IMR-90 (cell line): ENCODE measurements around the gene SPC25. TPM values are rescaled to one million over a fixed set of nuclear protein-coding genes. Genes with fewer than 3 reads are reported as not detected.

Experiments used
- ATAC-seq: fragments of 200-7000 bp; cut with Tn5 transposase; 2 replicates; pipeline ENCODE4 v1.9.1; 2020; ENCODE audit warnings: low read depth, mild to moderate bottlenecking, moderate library complexity
- BruUV-seq: library from RNA; stranded (reverse); fragments of 400-500 nt; replicated peaks from 2 replicates; lab custom pipeline; 2021; lab: Mats Ljungman, UMichigan
- CTCF ChIA-PET: fragments of 300-600 bp; formaldehyde crosslinking; extraction: SDS; loops from one replicate; lab custom pipeline; 2021; ENCODE audit warnings: antibody characterized with exemption; lab: Yijun Ruan, JAX
- POLR2A ChIA-PET: fragments of 300-600 bp; sonication (Branson Sonifier 250); formaldehyde crosslinking; loops from one replicate; lab custom pipeline; 2022; ENCODE audit warnings: antibody characterized with exemption; ENCODE audit not compliant: unreplicated experiment; lab: Charles Lee
- DNase-seq: peaks from one replicate; pipeline ENCODE4 v3.0.0; 2013
- H2AFZ ChIP-seq: replicated peaks from 2 replicates; pipeline ENCODE3; 2013; ENCODE audit warnings: low read length, mild to moderate bottlenecking; ENCODE audit not compliant: poor library complexity
- H2AK5ac ChIP-seq: 2 replicates; pipeline ENCODE4 v1.6.1; 2013; ENCODE audit warnings: low read depth, low read length, inconsistent platforms
- H2AK9ac ChIP-seq: replicated peaks from 2 replicates; pipeline ENCODE3; 2013; ENCODE audit warnings: mild to moderate bottlenecking, low read depth, low read length, moderate library complexity; ENCODE audit not compliant: poor library complexity
- H2BK120ac ChIP-seq: 2 replicates; pipeline ENCODE4 v1.6.1; 2013; ENCODE audit warnings: low read depth, low read length, inconsistent platforms
- H2BK15ac ChIP-seq: 3 replicates; pipeline ENCODE4 v1.6.1; 2013; ENCODE audit warnings: low read depth, low read length, inconsistent platforms
- H2BK20ac ChIP-seq: 2 replicates; pipeline ENCODE4 v1.6.1; 2013; ENCODE audit warnings: low read depth, mild to moderate bottlenecking, inconsistent platforms, low read length, moderate library complexity
- H2BK5ac ChIP-seq: 2 replicates; pipeline ENCODE4 v1.6.1; 2013; ENCODE audit warnings: mild to moderate bottlenecking, low read depth, low read length, inconsistent platforms; ENCODE audit not compliant: poor library complexity, severe bottlenecking
- H3K14ac ChIP-seq: replicated peaks from 2 replicates; pipeline ENCODE4 v1.6.1; 2013; ENCODE audit warnings: low read depth, low read length, inconsistent platforms
- H3K18ac ChIP-seq: 2 replicates; pipeline ENCODE4 v1.6.1; 2013; ENCODE audit warnings: low read depth, low read length, control low read depth
- H3K23ac ChIP-seq: 2 replicates; pipeline ENCODE4 v1.6.1; 2013; ENCODE audit warnings: low read depth, low read length, inconsistent platforms
- H3K27ac ChIP-seq: 2 replicates; pipeline ENCODE4 v1.5.1; 2013; ENCODE audit warnings: mild to moderate bottlenecking, control low read depth, low read length; ENCODE audit not compliant: insufficient read depth
- H3K27me3 ChIP-seq: 2 replicates; pipeline ENCODE4 v1.6.1; 2013; ENCODE audit warnings: low read length; ENCODE audit not compliant: control insufficient read depth, insufficient read depth
- H3K36me3 ChIP-seq: 2 replicates; pipeline ENCODE4 v1.6.1; 2013; ENCODE audit warnings: low read length, mixed read lengths; ENCODE audit not compliant: control insufficient read depth, insufficient read depth
- H3K4ac ChIP-seq: 2 replicates; pipeline ENCODE4 v1.6.1; 2013; ENCODE audit warnings: low read depth, low read length, inconsistent platforms
- H3K4me1 ChIP-seq: 2 replicates; pipeline ENCODE4 v1.6.1; 2013; ENCODE audit warnings: low read length, mixed read lengths; ENCODE audit not compliant: control insufficient read depth, insufficient read depth
- H3K4me2 ChIP-seq: 2 replicates; pipeline ENCODE4 v1.6.1; 2013; ENCODE audit warnings: low read depth, mild to moderate bottlenecking, control low read depth, low read length, moderate library complexity
- H3K4me3 ChIP-seq: 2 replicates; pipeline ENCODE4 v1.5.1; 2013; ENCODE audit warnings: low read depth, mild to moderate bottlenecking, control low read depth, low read length, moderate library complexity; ENCODE audit not compliant: insufficient read depth
- H3K56ac ChIP-seq: 2 replicates; pipeline ENCODE4 v1.6.1; 2013; ENCODE audit warnings: low read length, inconsistent platforms; ENCODE audit not compliant: insufficient read depth; ENCODE audit errors: extremely low read depth
- H3K79me1 ChIP-seq, 2 experiments: 2 replicates each; pipeline ENCODE4 v1.6.1; 2013; ENCODE audit warnings: low read length in 2 of 2, inconsistent platforms in 1 of 2, low read depth in 1 of 2
- H3K9ac ChIP-seq: 2 replicates; pipeline ENCODE4 v1.6.1; 2013; ENCODE audit warnings: low read depth, low read length, control low read depth
- H3K9me1 ChIP-seq: 2 replicates; pipeline ENCODE4 v1.6.1; 2013; ENCODE audit warnings: low read length, inconsistent platforms; ENCODE audit not compliant: insufficient read depth
- H3K9me3 ChIP-seq: 2 replicates; pipeline ENCODE4 v1.6.1; 2013; ENCODE audit warnings: low read length; ENCODE audit not compliant: control insufficient read depth, insufficient read depth
- H4K20me1 ChIP-seq: 2 replicates; pipeline ENCODE4 v1.6.1; 2013; ENCODE audit warnings: low read length, inconsistent platforms; ENCODE audit not compliant: insufficient read depth
- H4K5ac ChIP-seq: 2 replicates; pipeline ENCODE4 v1.6.1; 2013; ENCODE audit warnings: mild to moderate bottlenecking, low read depth, low read length, control low read depth
- H4K8ac ChIP-seq, 2 experiments: 2 replicates each; pipeline ENCODE4 v1.6.1; 2013; ENCODE audit warnings: low read depth in 2 of 2, low read length in 2 of 2, control low read depth in 1 of 2, inconsistent platforms in 1 of 2
- H4K91ac ChIP-seq: 2 replicates; pipeline ENCODE4 v1.6.1; 2013; ENCODE audit warnings: low read depth, low read length, inconsistent platforms; ENCODE audit not compliant: insufficient read depth
- BHLHE40 ChIP-seq: fragments of 150-350 bp; IDR thresholded peaks from 2 replicates; pipeline ENCODE4 v1.6.1; 2016; ENCODE audit warnings: mild to moderate bottlenecking, low read depth, low read length
- FOS ChIP-seq: fragments of 150-350 bp; IDR thresholded peaks from 2 replicates; pipeline ENCODE4 v1.6.1; 2016; ENCODE audit warnings: low read depth, low read length
- WGBS, 2 experiments: methylation state at CpG; one replicate each; pipeline versions ENCODE4 v1.1.5 to v1.1.7; 2013; ENCODE audit warnings: missing lambda C conversion rate in 2 of 2; ENCODE audit not compliant: insufficient read length in 1 of 2; ENCODE audit errors: extremely low coverage in 2 of 2; 5-methylcytosine and 5-hydroxymethylcytosine counted together
- dilution Hi-C: fragments of 300-500 bp; cut with HindIII; formaldehyde crosslinking; loops from one replicate; pipeline ENCODE4 v1.14.3; 2018; ENCODE audit warnings: low sequenced_read_pairs; ENCODE audit not compliant: unreplicated experiment
- in situ Hi-C: fragments of 300-500 bp; cut with MboI; formaldehyde crosslinking; loops from 3 replicates; pipeline ENCODE4 v1.14.3; 2019; ENCODE audit warnings: low sequenced_read_pairs, inconsistent platforms, mixed read lengths
- intact Hi-C: fragments of 100-400 bp; cut with micrococcal nuclease; formaldehyde crosslinking; loops from 2 replicates; pipeline ENCODE4 v1.10.0; 2022
- polyA plus RNA-seq, 3 experiments: library from polyadenylated mRNA; depleted of rRNA; stranded (reverse); fragments of >200 nt; gene quantifications; 2 replicates each; pipeline ENCODE4 v1.2.3, GENCODE V29; 2012; ENCODE audit warnings: low replicate concordance in 1 of 3
- total RNA-seq: library from RNA; depleted of rRNA; stranded (reverse); fragments of >200 nt; gene quantifications from 2 replicates; pipeline ENCODE4 v1.2.3, GENCODE V29; 2012

Gene SPC25
- total and polyA plus RNA-seq, 2 of the 4 experiments (the other 2 are of a cell fraction) = 2.0 to 7.1 TPM

GRCh38 chr2:168916331-168916675 lies 26.1 kb upstream of the SPC25 start:
- DNase-seq (no peak), ATAC-seq (no peak)
- Histone ChIP-seq H3K4me3 (no peak overlapping the region), H3K9me1 (no peaks in the 10 kb centered on the region), H2AK5ac (no peak overlapping the region), H3K9ac (no peak overlapping the region), H3K18ac (no peak overlapping the region), H2BK15ac (no peak overlapping the region), H3K27ac (no peak overlapping the region), H3K14ac (no peak overlapping the region), H3K27me3 (peaks cover 11% of the 10 kb centered on the region), H4K8ac (no peak overlapping the region), H3K4me2 (no peak overlapping the region), H3K4ac (no peak overlapping the region), H4K91ac (no peak overlapping the region), H2BK20ac (no peak overlapping the region), H2AFZ (no peak overlapping the region), H3K23ac (no peak overlapping the region), H2BK120ac (no peak overlapping the region), H3K36me3 (no peaks in the 10 kb centered on the region), H3K9me3 (no peaks in the 10 kb centered on the region), H2AK9ac (no peak overlapping the region), H4K5ac (no peak overlapping the region), H2BK5ac (no peak overlapping the region), H4K20me1 (no peaks in the 10 kb centered on the region), H3K56ac (no peak overlapping the region), H3K79me1 (no peaks in the 10 kb centered on the region), H3K4me1 (no peaks in the 10 kb centered on the region)
- in situ Hi-C loops = loop anchor here (5.0 kb wide), 2 partner anchors 139 to 569 kb away; no protein-coding TSS in a partner anchor
- WGBS, 2 experiments = no CpG with 5 or more reads among the region's 4 CpGs
- intact Hi-C loops = loop anchor here (10.0 kb wide), 1 partner anchor 782 kb away; no protein-coding TSS in a partner anchor
- dilution Hi-C loops = no loop called here
- CTCF ChIA-PET = no interaction called here
- POLR2A ChIA-PET = no interaction called here
- TF ChIP-seq BHLHE40 (no peak), FOS (no peak)
- BruUV-seq = no TSS peak
